BLaER1 (cell line): ENCODE results near the gene DNAH17.

Experiments
- H3K27ac ChIP-seq: shearing (Covaris generic); formaldehyde crosslinking; 2 replicates; pipeline ENCODE4 v1.8.1; 2022
- H3K27me3 ChIP-seq: shearing (Covaris generic); formaldehyde crosslinking; 2 replicates; pipeline ENCODE4 v1.8.1; 2022
- H3K36me3 ChIP-seq: shearing (Covaris generic); formaldehyde crosslinking; 2 replicates; pipeline ENCODE4 v1.8.1; 2022
- H3K4me1 ChIP-seq: shearing (Covaris generic); formaldehyde crosslinking; 2 replicates; pipeline ENCODE4 v1.8.1; 2022
- H3K4me2 ChIP-seq: shearing (Covaris generic); formaldehyde crosslinking; 2 replicates; pipeline ENCODE4 v1.8.1; 2022
- H3K4me3 ChIP-seq: shearing (Covaris generic); formaldehyde crosslinking; 2 replicates; pipeline ENCODE4 v1.8.1; 2022
- H3K9ac ChIP-seq: shearing (Covaris generic); formaldehyde crosslinking; 2 replicates; pipeline ENCODE4 v1.8.1; 2022
- H3K9me3 ChIP-seq: shearing (Covaris generic); formaldehyde crosslinking; 2 replicates; pipeline ENCODE4 v1.8.1; 2022
- H4K20me1 ChIP-seq: shearing (Covaris generic); formaldehyde crosslinking; 2 replicates; pipeline ENCODE4 v1.8.1; 2022
- Cebpa-rat ChIP-seq: shearing (Covaris generic); IDR thresholded peaks from 2 replicates; pipeline ENCODE4 v1.8.1; 2022

DNAH17 gene

GRCh38 chr17:78618264-78619066 is 41.3 kb upstream of the DNAH17 start:
- Histone ChIP-seq H3K36me3 (no peaks in the 10 kb centered on the region), H3K4me2 (no peak overlapping the region)

GRCh38 chr17:78617511-78618061 is 40.4 kb upstream of the DNAH17 start:
- no peak overlapping the region for H3K27ac ChIP-seq
- no peaks in the 10 kb centered on the region for H4K20me1 ChIP-seq

More at GRCh38 chr17:78618264-78619066, 41.3 kb upstream of the DNAH17 start:
- TF ChIP-seq Cebpa-rat, result no peak
- no peaks in the 10 kb centered on the region for H3K27me3 ChIP-seq
- H3K4me3 ChIP-seq, result no peak overlapping the region
- H4K20me1 ChIP-seq, result no peaks in the 10 kb centered on the region
- peaks cover 29% of the 10 kb centered on the region for H3K4me1 ChIP-seq
- H3K9ac ChIP-seq, result no peak overlapping the region
- H3K9me3 ChIP-seq, result peaks cover 34% of the 10 kb centered on the region
- no peak overlapping the region for H3K27ac ChIP-seq

DNA sequence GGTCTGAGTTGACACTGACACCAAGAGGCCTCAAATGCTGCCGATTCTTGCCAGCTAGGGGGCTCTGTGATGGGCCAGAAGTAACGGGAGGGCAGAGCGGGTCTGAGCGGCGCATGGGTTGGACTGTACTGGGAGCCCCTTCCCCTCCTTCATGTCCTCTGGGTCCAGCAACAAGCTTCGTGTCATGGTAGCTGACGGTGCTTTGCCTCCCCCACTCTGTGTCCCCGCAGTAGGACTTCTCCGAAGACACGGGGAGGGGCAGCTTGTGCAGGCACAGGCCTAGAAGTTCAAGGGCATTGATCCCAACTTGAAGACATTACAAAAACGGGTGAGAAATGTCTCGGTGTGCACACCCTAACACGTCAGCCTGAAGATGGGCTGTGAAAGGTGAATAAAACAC is 39.8 kb upstream of the DNAH17 start:
- no peak overlapping the region for H3K9ac ChIP-seq
- no peaks in the 10 kb centered on the region for H3K36me3 ChIP-seq
- peaks cover 18% of the 10 kb centered on the region for H3K4me1 ChIP-seq
- H4K20me1 ChIP-seq, result no peaks in the 10 kb centered on the region
- no peak overlapping the region for H3K4me3 ChIP-seq
- peaks cover 34% of the 10 kb centered on the region for H3K9me3 ChIP-seq
- no peak overlapping the region for H3K4me2 ChIP-seq
- H3K27ac ChIP-seq, result no peak overlapping the region
- no peaks in the 10 kb centered on the region for H3K27me3 ChIP-seq
- no peak for TF ChIP-seq Cebpa-rat

More at GRCh38 chr17:78617511-78618061, 40.4 kb upstream of the DNAH17 start:
- no peak overlapping the region for H3K4me2 ChIP-seq
- H3K4me1 ChIP-seq, result peaks cover 20% of the 10 kb centered on the region
- no peak overlapping the region for H3K9ac ChIP-seq
- TF ChIP-seq Cebpa-rat, result no peak
- H3K9me3 ChIP-seq, result peaks cover 34% of the 10 kb centered on the region
- H3K4me3 ChIP-seq, result no peak overlapping the region
- H3K27me3 ChIP-seq, result no peaks in the 10 kb centered on the region
- no peaks in the 10 kb centered on the region for H3K36me3 ChIP-seq

GRCh38 chr17:78615631-78616030 is 38.4 kb upstream of the DNAH17 start:
- H3K9ac ChIP-seq, result no peak overlapping the region
- H4K20me1 ChIP-seq, result no peaks in the 10 kb centered on the region
- H3K4me2 ChIP-seq, result no peak overlapping the region
- H3K4me1 ChIP-seq, result peaks cover 10% of the 10 kb centered on the region
- H3K27me3 ChIP-seq, result no peaks in the 10 kb centered on the region
- no peaks in the 10 kb centered on the region for H3K36me3 ChIP-seq
- peaks cover 30% of the 10 kb centered on the region for H3K9me3 ChIP-seq
- TF ChIP-seq Cebpa-rat, result no peak
- no peak overlapping the region for H3K4me3 ChIP-seq
- H3K27ac ChIP-seq, result no peak overlapping the region

GRCh38 chr17:78613416-78613815 is 36.2 kb upstream of the DNAH17 start:
- H3K27me3 ChIP-seq, result no peaks in the 10 kb centered on the region
- H3K36me3 ChIP-seq, result no peaks in the 10 kb centered on the region
- no peaks in the 10 kb centered on the region for H4K20me1 ChIP-seq
- no peak overlapping the region for H3K4me2 ChIP-seq
- no peak overlapping the region for H3K4me3 ChIP-seq
- H3K4me1 ChIP-seq, result peaks cover 9% of the 10 kb centered on the region
- peaks cover 12% of the 10 kb centered on the region for H3K9me3 ChIP-seq
- no peak overlapping the region for H3K9ac ChIP-seq
- no peak overlapping the region for H3K27ac ChIP-seq
- TF ChIP-seq Cebpa-rat, result no peak

DNA sequence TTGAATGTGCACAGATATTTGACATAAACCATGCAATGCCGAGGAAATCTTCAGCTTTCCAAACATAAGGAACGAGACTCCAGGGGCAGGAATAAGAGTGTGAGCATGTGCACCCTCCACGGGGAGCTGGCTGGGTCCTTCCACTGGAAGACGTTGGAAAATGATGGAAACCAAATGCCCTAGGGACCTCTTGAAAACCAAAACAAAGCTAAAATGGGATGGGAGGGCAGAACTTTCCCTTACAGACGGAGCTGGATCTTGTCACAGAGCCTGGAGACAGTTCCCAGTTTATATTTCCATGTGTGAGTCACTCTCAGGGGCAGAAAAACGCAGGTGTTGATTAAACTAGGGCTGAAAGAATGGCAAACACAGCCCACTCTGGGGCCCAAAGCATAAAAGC is 34.4 kb upstream of the DNAH17 start:
- Histone ChIP-seq H3K27ac (no peak overlapping the region), H3K27me3 (no peaks in the 10 kb centered on the region), H3K9ac (no peak overlapping the region), H3K36me3 (no peaks in the 10 kb centered on the region), H3K4me1 (peaks cover 9% of the 10 kb centered on the region), H3K9me3 (peaks cover 10% of the 10 kb centered on the region), H3K4me2 (peak overlapping the region; percentile 10; the same call in 1 of the 2 replicates), H4K20me1 (no peaks in the 10 kb centered on the region), H3K4me3 (no peak overlapping the region)
- TF ChIP-seq Cebpa-rat, result no peak

GRCh38 chr17:78610951-78611511 is 33.8 kb upstream of the DNAH17 start:
- H3K27ac ChIP-seq, result no peak overlapping the region
- TF ChIP-seq Cebpa-rat, result no peak
- H3K9me3 ChIP-seq, result peaks cover 10% of the 10 kb centered on the region
- no peak overlapping the region for H3K9ac ChIP-seq
- H4K20me1 ChIP-seq, result no peaks in the 10 kb centered on the region
- H3K4me1 ChIP-seq, result peaks cover 9% of the 10 kb centered on the region
- no peaks in the 10 kb centered on the region for H3K27me3 ChIP-seq
- no peak overlapping the region for H3K4me2 ChIP-seq
- H3K4me3 ChIP-seq, result no peak overlapping the region
- H3K36me3 ChIP-seq, result no peaks in the 10 kb centered on the region

- Histone ChIP-seq H3K9me3 (peaks cover 10% of the 10 kb centered on the region), H3K4me3 (no peak overlapping the region), H3K9ac (no peak overlapping the region), H3K4me2 (no peak overlapping the region), H3K36me3 (no peaks in the 10 kb centered on the region), H4K20me1 (no peaks in the 10 kb centered on the region), H3K27ac (no peak overlapping the region), H3K27me3 (no peaks in the 10 kb centered on the region), H3K4me1 (peaks cover 9% of the 10 kb centered on the region)
- no peak for TF ChIP-seq Cebpa-rat
These were observed 32.0 kb upstream of the DNAH17 start for GRCh38 chr17:78609191-78609641.

DNA sequence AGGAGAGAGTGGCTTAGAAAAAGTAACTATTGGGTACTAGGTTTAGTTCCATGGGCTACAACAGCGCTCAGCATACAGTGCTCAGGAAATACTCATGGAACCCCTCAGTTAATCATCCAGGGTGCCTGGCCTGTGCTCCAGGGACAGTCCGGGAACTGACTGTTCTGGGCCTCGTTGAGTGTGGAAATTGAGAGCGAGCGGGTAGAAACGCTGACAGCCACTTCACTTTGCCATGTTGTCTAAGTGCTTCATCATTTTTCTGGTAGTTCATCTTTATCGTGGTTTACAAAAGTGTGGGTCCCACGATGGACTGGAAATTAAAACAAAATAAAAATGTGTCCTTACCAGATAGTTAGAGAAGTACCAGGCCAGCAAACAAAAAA is 31.6 kb upstream of the DNAH17 start:
- no peak for TF ChIP-seq Cebpa-rat
- peaks cover 10% of the 10 kb centered on the region for H3K9me3 ChIP-seq

More for the DNA sequence above, 31.6 kb upstream of the DNAH17 start:
- H3K27ac ChIP-seq, result no peak overlapping the region
- H4K20me1 ChIP-seq, result no peaks in the 10 kb centered on the region
- H3K36me3 ChIP-seq, result no peaks in the 10 kb centered on the region
- no peak overlapping the region for H3K9ac ChIP-seq
- H3K4me3 ChIP-seq, result no peak overlapping the region
- no peak overlapping the region for H3K4me2 ChIP-seq
- H3K27me3 ChIP-seq, result no peaks in the 10 kb centered on the region
- peaks cover 9% of the 10 kb centered on the region for H3K4me1 ChIP-seq
